Measurements from ENCODE around the gene MEIS1.
A peak's percentile ranks its signal among the peaks of the same experiment; 100 is the strongest.

Gene MEIS1

DNA sequence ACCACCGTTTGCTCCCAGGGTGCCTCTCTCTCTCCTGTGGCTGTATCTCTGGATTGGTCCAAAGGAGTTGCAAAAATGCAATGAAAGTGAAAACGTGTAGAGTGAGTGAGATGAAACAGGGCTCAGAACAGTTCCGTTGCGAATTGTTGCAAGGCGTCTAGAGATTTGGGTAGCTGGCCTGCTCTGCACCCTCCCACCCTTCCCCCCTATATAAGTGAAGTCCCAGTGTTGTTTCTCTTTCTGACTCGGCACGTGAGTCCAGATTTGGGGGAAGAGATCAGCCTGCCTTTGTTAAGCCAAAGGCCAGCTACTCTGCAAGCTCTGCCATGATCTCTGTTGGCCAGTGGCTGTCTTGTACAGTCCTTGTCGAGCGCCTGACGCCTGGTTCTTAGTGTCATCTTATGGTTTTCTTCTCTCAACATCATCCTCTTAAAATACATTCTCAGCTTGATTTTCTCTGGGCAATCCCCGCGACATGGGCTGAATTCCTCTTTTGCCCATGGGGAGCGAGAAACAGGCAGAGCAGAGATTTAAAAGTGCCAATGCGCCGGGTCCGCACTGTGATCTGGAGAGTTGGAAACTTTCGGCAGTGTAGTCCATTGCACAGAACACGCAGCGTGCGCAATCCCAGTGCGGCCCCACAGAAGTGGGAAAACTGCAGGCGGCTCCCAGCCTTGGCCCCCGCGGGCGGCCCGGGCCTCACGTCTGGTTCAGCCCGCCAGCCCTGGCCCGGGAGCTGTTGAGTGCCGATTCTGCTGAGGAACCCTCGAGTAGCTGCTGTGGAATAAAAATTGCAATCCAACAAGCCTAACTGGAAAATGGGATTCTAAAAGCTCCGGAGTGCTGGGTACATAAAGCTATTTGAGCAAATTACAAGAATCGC, 9.3 kb downstream of the MEIS1 start:
- DNase-seq (ENCODE audit: low spot score) = no peak
- FAIRE-seq = no peak

DNA sequence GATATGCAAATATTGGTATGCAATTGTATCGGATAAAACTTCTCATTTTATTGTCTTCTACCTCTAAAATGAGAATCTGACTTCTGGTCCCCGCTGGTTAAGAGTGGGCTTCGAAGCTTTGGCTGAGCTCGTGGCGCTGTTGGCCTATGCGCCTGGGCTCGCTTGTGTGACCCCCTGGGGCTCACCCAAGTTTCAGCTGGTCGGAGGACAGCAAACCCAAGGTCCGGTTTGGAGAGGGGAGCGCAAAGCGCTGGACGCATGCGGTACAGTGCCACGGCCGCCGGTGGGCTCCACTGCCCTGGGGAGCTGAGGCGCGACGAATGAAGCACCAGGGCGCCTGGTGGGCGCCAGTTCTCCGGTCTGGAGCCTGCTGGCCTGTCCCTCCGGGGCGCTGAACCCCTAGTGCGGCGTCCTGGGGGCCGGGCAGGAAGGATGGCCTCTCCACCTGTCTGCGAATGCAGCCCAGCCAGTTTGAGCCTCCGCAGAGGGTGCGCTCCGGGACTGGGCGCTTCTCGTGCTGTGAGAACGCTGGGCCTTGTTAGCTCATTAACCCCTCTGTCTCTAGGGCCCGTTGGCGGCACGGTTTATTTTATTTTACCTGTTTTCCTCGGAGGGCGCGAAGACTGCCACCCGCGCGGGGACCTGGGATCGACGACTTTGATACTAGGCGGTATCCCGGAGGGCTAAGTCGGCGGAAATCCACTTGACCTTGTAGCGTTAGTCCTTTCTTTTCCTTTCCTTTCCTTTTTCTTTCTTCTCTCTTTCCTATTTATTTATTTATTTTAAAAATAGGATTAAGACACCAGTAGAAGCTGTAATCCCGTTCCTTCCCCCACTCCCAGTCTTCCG, 10.4 kb downstream of the MEIS1 start:
- no peak for DNase-seq (ENCODE audit: low spot score)

DNA sequence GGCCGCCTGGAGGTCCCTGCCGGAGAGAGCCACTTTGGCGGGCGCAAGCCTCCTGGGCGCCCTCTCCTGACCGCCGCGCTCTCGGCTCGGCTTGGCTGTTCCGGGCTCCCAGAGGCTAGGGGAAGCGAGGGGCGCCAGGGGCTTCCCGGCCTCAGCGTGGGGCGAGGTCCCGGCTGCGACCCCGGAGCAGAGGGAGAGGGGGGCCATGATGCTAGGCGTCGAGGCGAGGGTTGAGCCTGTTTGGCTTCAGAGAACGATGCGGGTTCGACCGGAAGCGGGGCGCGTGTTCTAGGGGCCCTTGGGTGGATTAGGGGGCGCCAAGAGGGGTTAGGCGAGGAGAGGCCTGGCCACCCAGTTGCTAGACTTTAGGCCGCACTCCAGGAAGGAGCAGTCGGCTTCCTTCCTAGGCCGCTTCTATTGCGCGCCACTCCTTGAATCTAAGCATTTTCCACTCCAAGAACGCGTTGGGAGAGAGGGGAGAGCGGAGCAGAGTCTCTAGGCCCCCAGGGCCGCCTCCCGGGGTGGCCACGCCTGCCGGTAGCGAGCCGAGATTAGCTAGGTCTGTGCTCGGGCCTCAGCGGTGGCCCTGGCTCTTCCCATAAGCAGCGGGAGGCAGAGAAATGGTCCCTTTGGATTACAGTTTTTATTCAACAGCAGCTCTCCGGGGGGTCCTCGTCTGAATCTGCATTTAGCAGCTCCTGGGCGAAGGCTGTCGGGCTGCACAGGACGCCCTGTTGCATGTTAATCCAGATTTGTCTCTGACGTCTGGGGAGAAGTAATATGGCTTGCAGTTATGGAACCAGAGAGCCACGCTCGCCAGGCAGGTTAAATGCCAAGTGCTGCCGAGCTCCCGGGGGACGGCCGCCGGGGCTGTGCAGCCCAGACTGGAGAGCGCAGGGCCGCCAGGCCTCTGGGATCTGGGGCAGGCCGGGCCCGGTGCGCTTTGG, 11.3 kb downstream of the MEIS1 start:
- FAIRE-seq (no peak), DNase-seq (ENCODE audit: low spot score) (no peak)

More for the DNA sequence above, 10.4 kb downstream of the MEIS1 start:
- no peak for FAIRE-seq

DNA sequence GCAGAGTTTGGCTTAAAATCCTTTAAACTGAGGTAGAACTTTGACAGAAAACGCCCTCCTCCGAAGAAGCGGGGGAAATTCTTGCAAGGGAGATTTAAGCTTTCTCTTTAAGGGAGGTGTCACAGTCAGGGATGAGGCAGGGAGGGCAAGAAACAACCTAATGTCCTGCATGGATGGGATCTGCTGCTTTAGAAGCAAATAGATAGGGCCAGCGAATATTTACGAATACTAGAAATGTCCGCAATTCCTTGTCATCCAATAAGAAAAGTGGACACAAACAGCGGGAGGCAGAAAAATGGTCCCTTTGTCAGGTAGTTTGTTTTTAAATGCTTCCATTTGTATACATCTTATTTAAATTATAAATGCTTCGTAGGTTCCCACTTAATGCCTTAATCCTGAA, 12.0 kb downstream of the MEIS1 start:
- FAIRE-seq (no peak), DNase-seq (ENCODE audit: low spot score) (no peak)

DNA sequence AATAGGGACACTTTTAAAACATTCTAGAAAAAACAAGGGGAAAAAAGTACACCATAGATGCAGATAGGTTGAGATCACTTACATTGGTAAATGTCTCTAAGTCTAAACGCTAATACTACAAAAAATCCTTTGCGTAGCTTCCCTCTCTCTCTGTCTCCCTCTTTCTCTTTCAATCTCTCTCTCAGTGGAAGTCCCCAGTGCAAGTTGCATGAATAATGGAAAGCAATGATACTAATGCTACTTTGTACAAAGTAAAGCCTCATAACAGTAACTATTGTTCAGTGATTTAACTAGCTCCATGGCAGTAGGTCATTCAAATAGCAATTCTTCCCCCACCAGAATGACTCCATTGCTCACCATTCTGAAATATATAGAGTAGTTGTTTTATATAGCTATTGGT, 12.8 kb downstream of the MEIS1 start:
- no peak for DNase-seq (ENCODE audit: low spot score)
- no peak for FAIRE-seq

DNA sequence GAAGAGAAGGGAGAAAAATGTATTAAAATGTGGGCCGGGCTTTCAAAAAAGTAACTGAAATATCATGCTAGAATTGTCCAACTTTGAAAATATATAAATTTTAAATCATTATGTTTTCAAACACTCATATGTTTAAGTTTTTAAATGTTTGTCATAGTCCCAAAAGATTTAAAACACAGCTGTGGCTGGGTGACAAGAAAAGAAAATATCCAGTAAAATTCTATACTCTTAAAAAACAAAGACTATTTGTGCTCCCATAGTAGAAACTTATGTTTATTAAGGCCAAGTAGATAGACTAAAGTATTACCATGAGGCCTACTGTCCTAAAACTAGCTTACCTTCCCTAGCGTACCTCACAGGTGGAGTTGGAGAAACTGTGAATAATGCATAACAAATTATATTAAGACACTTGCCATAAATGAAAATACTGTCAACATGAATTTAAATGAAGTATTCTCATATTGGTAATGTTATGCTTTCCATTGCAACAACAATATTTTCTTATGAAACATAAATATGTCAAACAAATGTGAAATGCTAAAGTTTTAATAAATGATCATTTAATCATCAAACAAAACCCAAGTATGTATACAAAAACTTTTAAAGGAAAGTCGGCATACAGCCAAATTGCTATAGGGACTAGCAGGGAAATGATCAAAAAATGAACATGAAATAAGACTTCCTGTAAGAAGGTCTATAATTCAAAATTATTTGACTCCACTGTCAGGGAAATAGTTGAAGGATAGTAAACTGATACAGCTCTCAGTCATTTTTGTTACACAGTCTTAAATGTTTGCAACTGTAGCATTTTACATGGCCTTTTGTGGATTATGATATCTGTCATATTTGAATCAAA, 13.4 kb downstream of the MEIS1 start:
- DNase-seq (ENCODE audit: low spot score) = no peak
- no peak for FAIRE-seq

DNA sequence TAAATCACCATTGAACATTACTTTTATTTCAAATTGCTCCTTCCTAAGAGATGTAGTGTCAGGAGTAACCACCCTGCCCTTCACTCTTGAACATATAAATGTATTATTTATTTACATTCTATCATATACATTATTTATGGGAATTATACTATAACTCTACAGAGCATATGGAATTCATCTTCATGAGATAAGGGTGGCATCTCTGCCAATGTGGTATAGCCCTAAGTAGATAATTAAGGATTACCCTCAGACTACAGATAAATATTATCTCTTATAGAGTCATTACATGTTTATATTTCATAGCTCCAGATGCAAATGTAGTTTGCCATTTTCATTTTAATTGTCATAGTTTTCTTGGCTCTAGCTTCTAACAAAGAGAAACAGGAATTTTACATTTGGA, 17.3 kb downstream of the MEIS1 start:
- DNase-seq (ENCODE audit: low spot score) (no peak), FAIRE-seq (no peak)

DNA sequence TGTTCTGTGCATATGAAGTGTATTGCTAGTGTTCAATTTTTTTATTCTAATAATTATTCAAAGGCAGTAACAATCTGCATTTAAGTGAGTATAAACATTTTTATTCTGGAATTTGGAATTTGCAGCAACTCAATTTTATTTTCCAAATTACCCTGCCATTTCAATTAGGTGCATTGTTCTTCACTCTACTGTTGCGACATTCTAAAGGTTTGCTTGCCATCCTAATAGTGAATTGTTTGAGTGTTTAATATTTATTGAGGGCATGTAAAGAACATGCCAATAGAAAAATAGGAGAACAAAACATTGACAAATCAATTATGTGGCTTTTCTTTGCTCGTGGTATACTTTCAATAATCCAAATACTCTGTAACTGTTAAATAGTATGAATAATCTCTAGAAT, 18.0 kb downstream of the MEIS1 start:
- DNase-seq (ENCODE audit: low spot score) (no peak), FAIRE-seq (no peak)

DNA sequence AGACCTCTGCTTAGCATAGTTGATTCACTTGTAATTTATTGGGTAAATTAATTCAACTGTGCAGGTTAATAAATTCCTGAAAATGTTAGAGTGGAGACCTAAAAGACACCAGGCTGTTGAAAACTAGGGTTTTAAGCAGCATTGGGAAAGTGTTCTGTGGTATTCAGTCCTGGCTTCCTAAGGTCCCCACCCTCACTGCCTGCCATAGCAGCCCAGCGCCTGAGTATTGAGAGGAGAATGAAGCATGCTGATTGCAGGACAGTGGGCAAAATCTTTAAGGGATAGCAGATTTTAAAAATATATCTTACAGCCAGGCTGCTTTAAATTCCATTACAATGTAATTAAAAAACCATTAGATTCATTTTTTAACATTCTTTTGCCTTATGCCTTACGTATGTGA, 20.6 kb downstream of the MEIS1 start:
- FAIRE-seq (no peak), DNase-seq (ENCODE audit: low spot score) (no peak)

DNA sequence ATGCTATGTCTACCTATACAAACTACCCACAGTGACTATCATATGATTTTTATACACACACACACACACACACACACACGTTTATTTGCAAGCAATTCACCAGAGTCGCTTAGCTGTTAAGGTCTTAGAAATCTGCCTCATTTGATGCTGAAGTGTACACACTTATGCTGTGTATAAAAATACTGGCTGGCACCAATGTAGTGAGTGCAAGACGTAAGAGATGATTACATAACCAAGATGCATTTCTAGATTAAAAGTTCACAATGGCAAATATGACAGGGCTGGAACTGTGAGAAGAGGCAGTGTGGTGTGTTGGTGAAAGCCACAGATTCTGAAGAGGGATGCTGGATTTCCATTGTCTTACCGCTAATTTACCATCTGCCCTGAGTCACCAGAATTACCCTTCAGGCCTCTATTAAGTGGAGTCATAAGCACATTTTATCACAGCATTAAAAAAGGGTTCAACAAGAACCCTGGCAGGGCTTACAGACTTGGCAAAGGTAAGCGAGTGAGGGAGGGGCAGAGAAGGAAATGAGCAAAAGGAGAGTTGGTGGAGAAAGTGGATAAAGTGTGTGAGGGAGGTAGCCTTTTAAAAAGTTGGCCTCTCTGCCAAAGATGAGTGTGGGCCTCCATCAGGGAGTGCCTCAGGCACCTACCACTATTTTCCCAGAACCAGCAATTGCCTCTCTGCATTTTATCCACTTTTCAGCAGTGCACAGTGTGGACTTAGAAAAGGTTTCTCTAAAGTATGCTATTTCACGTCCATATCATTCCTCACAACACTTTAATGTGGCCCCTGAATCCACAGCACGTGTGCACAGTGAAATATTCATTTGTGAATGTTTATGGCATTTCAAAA, 21.5 kb downstream of the MEIS1 start:
- DNase-seq (ENCODE audit: low spot score) (no peak), FAIRE-seq (peak; percentile 67)

DNA sequence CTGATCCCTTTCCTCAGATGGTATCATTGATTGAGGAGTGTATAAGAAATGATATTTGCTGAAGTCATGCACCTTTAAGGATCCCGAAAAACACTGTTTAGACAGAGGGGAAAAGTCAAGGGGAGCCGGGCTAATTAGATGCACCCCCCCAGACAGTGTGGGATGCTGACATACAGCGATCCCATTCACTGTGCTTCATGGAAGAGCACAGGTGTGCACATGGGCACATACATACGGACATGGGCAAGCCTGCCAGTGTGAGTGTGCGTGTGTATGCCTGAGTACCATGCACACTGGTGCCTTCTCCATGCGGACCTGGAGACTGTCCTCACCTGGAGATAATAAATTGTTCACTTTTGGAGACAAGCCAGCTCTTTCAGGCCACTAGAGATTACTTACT, 22.6 kb downstream of the MEIS1 start:
- FAIRE-seq (peak; percentile 82), DNase-seq (ENCODE audit: low spot score) (no peak)

DNA sequence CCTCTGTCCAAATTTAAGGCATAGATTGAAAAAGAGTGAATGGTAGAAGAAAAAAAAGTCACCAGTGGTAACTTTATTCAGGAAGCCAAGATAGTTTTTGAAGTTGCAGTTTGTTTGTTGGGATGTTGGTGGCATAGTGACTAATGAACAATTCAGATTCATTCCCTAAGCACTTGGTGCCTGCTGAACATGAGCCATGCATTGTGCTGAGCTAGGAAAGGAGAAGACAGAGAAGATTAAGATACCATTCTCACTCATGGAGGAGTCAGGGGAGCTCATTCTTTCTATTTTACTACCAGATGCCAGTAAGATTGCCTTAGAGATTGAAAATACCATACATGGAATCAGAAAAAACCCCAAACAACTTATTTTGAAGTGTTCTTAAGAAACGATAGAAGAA, 25.1 kb downstream of the MEIS1 start:
- DNase-seq (ENCODE audit: low spot score) = no peak
- no peak for FAIRE-seq

DNA sequence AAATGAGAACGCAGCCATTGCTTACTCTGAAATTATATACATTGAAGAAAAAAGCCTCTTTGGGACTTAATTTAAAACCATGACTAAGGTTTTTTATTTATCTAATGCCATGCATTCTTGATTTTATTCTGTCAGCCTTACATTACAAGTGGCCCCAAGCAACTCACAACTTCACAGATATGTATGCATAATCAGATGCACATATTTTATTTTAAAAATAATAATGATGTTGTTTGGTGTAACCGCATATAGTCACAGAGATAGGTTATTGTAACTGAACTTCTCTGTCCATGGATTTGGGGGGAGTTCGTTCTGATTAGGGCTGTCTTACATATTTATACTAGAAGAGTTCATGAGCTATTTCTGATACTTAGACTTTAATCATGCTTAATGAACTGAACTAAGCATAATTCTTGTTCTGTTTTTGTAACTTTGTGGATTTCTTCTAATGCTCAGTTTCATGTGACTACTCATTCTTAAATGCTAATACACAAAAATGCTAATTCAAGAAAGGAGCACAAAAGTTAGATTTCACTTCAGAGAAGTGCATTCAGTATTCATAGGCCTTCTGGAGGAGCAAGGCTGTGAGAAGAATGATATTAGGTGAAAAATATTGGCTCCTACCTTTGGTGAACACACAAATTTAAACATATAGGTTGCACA, 26.2 kb downstream of the MEIS1 start:
- no peak for FAIRE-seq
- DNase-seq (ENCODE audit: low spot score) = no peak

DNA sequence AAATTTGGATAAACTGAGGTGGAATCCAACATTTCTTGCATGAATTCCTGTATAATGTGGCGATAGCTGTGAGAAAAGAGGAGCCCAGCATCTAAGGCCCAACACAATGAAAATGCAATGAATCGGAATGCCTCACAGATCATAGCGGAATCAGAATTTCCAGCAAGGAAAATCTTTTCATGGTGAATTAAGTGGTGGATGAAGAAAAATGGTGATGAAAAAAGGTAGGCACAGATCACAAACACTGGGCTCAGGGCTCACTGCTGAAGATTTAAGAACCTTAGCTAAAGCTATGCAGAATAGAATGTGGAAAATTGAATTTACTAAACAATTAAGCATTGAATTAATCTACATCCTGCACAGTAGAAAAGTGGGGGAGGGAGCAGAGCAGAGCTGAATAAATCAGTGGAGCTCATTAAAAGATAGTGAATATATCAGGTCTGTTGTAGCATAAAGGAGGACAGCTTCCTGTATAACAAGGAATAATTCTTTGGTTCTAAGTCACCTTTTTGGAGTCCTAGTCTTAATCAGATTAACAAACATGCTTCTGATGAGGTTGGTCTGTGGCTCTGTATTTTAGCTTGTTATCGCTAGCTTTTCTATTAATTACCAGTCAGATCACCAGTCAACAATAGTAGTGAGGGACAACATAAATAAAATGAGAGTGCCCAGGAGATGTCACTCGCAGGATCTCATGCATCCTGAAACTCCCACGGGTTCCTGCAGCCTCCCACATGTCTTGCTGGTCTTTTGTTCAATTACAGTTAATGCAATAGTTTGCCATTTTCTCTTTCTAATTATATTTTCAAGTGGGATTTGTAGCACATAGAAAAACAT, 27.0 kb downstream of the MEIS1 start:
- DNase-seq (ENCODE audit: low spot score) (no peak), FAIRE-seq (no peak)

DNA sequence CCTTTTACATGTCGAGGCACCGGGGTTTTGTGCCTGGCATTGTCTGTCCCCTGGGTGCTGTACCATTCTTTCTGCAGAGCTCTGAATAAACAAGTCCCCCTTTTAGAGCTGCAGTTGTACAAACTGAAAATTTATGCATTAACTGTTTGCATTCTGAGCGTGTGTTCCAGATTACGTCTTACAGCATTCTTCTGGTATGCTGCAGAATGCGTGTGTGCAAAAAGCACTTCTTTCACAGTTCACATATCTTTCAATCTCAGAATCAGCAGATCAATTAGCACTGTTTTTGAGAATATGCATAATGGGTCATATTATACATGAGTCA, 27.5 kb downstream of the MEIS1 start:
- DNase-seq (ENCODE audit: low spot score) (no peak), FAIRE-seq (no peak)

DNA sequence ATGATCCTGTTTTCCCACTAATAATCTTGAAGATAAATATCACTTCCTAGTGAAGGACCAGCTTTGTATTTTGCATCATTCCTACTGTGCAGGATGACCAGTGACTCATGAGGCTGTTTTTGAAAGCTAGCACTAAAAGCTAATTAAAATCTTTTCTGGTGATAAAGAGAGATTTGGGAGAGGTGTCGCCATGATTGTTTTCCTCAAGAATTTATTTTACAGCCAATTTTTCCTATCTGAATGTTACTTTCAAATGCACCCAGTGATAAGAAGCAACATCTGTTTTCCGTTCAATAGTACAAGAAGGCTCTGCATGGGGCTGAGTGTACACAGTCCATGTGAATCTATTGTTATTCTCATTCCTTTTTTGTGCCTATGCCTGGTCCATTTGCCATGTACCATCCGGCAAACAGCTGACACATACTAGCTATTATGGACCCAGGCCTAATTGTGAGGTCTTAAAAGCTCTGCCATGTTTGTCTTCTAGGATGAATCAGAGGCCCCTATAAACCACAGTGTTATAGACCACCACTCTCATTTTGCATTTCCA, 28.4 kb downstream of the MEIS1 start:
- DNase-seq (ENCODE audit: low spot score) (no peak), FAIRE-seq (no peak)

DNA sequence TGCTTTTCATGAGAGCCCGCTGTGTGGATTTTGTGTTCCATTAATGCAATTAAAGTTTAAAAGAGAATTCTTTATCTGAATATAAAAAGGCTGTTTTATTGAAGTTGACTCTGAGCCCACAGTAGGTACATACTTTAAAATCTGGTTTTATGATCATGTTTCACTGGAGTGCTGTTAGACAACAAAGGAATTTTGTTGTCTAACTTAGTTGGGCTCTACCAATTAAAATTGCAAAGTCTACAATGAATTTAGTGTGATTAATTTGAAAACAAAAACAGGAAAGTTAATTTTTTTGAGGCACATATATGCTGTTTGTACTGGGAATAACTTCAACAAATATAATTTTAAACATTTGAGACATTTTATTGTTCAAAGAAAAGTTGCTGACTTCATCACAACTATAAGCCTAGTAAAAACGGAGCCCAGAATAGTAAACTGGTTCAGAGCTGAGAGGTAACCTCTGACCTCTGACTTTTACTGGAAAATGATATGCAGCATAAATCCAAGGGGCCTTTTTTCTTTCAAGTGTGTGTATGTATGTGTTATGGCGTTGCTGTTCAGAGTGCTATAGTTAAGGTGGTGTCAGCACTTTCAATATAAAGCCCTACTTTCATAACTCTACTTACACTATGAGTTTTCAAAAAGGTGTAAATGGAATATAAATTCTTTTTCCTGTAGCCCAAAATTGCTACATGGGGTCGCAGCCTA, 30.2 kb downstream of the MEIS1 start:
- no peak for DNase-seq (ENCODE audit: low spot score)
- no peak for FAIRE-seq

Measured in urothelium cell line (cell line).